CD4-positive, alpha-beta T cell treated with Interleukin-15 for 4 hours (primary cell): ENCODE results near the gene IL36G.

Experiments
- DNase-seq: peaks from one replicate; pipeline ENCODE4 v3.0.0-alpha.2; 2020; ENCODE audit warnings: low spot score

Gene IL36G

DNA sequence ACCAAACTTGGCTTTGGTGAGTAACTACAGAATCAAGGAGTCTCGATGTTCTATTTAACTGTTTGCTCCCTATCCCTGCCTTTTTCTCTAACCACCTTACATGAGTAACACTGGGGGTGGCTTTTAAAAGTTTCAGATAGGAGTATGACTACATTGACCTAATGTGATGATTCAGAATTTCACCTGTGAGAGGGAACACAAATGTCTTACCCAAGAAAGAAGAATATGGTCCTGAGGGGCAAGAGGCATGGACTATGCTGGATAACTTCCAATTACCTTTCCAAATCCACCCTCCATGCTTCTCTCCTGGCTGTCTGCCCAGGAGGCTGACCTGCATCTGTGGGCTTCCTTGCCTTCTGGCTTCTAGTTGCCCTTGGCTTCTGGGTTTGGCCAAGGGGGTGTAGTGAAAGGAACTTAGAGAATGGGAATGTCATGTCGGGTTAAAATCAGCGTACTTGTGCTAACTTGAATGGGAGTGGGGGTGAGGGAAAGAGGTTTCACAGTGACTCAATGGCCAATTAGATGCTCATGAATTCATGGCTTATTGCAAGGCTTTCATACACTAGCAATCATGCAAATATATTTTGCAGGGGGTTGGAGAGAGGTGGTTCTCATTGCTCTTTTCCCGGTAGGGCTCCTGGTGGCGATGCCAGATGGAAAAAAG, 5.3 kb upstream of the IL36G start:
- DNase-seq, result no peak

DNA sequence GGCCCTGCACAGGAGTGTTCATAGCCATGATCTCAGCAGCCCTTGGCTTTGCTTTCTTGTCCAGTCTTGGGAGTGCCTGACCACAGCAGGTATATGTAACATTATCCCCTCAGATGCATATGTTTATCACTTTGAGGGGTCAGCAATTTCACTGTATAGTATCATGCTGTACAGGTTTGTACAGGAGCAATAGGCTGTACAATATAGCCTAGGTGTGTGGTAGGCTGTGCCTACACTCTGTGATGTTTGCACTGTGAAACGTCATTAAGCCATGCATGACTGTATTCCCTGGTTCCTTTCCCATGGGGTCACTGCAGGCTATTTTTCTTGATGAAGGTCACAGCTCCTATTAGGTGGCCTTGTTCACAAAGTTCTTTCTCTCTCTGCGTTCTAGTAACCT, 4.7 kb upstream of the IL36G start:
- no peak for DNase-seq

DNA sequence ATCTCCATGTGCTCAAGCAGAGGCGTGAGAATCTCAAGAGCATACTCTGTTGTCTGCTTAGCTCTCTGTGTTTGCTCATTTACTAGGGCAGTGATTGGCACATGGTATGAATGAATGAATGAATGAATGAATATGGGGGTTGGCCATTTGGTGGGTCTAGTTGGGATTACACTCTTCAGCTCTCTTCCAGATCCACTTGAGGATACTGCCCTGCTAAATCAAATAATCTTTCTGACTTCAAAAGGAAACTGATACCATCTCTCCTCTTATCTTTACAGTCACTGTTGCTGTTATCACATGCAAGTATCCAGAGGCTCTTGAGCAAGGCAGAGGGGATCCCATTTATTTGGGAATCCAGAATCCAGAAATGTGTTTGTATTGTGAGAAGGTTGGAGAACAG, 1.9 kb downstream of the IL36G start:
- DNase-seq, result no peak

DNA sequence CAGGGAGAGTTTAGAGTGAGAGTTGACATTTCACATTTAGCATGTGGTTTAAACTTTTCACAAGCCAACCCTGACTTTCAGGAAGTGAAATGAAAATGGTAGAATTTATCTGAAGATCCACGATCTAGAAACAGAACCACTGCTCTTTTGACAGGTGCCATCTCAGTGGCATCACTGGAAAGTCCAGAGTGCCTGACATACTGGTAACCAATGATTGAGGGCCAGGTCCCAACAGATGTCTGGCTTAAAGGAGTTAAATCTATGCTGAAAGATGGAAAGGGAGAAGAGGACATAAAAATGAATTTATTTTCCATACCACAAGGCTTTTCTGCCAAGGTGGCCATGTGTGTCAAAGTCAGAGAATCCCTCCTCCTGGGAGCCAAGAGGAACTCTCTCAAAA, 2.7 kb downstream of the IL36G start:
- DNase-seq, result no peak

DNA sequence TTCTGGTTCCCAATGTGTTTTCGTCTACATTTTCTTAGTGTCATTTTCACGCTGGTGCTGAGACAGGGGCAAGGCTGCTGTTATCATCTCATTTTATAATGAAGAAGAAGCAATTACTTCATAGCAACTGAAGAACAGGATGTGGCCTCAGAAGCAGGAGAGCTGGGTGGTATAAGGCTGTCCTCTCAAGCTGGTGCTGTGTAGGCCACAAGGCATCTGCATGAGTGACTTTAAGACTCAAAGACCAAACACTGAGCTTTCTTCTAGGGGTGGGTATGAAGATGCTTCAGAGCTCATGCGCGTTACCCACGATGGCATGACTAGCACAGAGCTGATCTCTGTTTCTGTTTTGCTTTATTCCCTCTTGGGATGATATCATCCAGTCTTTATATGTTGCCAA, 7.3 kb downstream of the IL36G start:
- peak; percentile 19 for DNase-seq

DNA sequence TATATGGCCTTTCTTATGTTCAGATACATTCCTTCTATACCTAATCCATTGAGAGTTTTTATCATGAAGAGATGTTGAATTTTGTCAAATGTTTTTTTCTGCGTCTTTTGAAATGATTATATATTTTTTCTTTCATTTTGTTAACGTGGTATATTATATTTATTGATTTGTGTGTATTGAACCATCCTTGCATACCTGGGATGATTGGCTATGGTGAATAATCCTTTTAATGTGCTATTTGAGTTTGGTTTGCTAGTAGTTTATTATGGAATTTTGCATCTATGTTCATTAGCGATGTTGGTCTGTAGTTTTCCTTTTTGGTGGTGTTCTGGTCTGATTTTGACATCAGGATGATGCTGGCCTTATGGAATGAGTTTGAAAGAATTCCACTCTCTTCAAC, 11.8 kb downstream of the IL36G start:
- no peak for DNase-seq

DNA sequence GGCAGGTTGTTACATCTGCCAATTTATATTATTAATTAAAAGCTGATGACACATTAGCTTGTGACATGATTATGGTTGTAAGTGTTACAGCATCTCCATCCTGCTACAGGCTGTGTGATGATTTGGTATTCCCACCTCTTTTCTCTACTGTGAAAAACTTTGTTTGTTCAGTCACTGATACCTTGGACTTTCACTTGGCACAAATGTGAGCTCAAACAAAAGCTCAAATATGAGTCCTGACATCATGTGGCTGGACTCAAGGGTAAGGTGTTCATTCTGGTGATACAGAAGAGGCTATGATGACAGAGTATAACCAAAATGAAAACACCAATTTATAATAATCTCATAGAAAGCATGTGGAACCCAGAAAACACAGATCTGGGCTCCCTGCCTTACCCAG, 16.0 kb downstream of the IL36G start:
- no peak for DNase-seq

DNA sequence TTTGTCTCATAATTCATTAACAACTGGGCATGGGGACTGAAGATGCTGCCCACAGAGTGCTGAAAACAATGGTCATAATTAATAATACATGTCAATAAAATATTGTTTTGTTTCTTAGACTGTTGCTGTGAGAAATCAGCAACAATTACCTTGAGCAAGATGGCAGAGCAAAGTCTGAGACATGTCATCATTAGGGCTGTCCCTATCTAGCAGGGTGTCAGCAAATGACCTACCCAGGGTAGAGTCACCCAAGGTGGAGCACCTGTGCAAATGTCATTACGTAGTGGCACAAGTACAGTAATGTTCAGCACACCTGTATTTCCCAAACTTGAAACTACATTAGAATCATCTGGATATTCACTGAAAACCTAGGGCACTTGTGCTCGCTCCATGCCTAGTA, 16.8 kb downstream of the IL36G start:
- DNase-seq, result no peak

DNA sequence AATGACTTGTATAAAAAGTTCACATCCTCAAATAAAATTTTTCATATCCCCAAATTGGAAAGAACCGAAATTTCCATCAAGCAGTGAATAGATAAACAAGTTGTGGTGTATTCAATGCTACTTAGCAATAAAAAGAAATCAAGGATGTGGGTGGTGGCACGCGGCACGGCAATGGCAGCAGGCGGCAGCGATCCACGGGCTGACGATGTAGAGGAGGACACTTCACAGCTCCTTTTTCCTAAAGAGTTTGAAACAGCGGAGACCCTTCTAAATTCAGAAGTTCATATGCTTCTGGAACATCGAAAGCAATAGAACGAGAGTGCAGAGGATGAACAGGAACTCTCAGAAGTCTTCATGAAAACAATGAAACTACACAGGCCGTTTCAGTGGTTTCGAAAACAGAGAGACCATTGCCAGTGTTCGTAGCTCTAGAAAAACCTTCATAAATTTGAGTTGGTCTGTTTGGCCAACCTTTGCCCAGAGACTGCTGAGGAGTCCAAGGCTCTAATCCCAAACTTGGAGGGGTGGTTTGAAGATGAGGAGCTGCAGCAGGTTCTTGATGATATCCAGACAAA, 17.6 kb downstream of the IL36G start:
- DNase-seq, result peak; percentile 14

DNA sequence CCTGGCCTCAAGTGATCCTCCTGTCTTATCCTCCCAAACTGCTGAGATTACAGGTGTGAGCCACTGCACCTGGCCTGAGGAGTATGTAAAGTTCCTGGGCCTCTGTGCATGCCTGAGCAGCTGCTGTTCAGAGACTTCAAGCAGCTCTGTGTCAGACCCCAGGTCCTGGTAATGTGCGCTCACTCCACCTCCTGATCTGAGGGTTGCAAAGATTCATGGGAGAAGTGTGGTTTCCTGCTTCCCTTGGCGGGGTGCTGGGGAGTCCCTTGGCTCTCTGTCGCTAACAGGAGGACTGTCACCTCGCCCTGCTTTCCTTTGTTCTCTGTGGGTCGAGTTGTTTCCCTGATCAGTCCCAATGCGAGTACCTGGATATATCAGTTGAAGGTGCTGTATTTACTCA, 18.8 kb downstream of the IL36G start:
- DNase-seq, result peak; percentile 80

DNA sequence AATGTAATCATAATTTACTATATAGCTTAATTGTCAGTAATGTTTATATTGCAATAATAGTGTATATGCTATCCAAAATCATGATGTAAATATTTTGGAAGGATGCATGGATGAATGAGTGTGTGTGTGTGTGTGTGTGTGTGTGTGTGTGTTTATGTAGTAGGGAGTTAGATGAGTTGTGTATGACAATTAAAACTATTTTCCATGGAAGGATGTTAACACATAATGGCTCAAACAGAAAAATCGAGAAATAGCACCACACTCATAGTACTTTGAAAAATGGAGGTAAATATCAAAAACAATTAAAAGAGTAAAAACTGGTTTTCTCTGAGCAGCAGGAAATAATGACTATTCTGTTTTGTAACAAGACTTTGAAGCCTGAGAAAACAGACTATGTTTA, 19.3 kb downstream of the IL36G start:
- DNase-seq, result no peak

DNA sequence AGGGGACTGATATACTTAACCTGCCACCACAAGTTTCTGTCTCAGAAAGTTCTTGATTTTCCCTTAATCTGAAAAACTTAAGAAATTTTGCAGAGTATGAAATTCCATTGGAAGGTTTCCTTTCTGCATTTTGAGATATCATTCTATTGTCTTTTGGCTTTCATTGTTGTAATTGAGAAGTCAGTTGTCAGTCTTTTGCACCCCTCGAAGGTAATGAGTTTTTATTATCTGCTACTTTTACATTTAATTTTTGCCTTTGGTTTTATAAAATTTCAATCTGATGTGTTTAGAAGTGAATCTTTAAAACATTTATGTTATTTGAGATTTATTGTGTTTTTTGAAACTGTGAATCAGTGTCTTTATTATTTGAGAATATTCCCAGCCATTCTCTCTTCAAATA, 22.6 kb downstream of the IL36G start:
- no peak for DNase-seq

DNA sequence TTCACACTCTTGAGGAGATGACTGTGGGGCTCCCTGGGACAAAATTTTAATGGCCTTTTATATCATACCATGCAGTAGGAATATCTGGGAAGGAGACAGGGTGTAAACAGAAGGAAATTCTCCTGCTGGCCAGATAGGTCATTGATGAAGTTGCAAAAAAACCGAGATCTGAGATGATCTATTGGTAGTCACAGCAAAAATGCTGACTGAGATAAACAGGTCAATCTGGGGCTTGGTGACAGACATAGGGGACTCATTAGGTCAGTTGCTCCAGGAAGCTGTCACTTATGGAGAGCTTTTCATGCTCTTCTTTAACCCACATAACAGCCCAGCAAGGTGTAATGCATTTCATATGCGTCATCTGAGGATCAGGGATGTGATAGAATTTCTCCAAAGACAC, 24.9 kb downstream of the IL36G start:
- DNase-seq, result no peak

DNA sequence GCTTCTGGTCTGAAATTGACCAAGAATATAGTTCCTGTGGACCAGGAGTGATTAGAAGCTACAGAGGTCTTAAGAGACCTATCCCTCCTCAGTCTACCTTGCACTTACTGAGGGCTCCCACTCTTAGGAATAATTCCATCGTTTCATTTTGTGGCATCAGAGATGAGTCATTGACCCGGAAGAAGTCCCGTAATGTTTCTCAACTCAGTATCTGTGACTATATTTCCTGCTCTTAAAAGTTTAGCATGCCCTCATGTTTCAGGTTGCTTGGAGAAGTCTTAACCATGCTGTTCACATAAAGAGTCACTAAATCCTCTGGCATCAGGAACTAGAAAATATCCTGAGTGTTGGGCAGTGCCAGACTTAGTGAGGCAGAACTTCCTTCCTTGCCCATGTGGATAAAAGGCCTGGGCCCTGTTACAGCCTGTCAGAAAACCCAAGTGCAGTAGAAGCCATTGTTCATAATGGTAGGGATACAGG, 27.3 kb downstream of the IL36G start, which contains the start of gene IL36A:
IL36A (plus strand) TSS at position 430 of the 480 bp plus-strand sequence. CDS start 413 bp downstream, outside the sequence.
- DNase-seq, result no peak

DNA sequence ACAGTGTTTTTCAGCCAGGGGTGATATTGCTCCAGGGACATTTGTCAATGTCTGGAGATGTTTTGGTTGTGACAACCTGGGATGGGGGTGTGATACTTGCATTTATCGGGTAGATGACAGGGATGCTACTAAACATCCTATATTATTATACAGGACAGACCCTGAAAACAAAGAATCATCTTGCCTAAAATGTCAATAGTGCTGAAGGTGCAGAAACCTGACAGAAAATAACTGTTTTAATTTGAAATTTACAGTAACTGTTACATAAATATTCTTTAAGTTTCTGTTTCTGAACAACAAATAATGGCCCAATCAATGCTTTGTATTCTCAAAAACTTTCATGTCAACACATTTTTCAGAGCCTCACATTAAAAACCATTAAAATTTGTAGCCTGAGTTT, 29.4 kb downstream of the IL36G start:
- no peak for DNase-seq

DNA sequence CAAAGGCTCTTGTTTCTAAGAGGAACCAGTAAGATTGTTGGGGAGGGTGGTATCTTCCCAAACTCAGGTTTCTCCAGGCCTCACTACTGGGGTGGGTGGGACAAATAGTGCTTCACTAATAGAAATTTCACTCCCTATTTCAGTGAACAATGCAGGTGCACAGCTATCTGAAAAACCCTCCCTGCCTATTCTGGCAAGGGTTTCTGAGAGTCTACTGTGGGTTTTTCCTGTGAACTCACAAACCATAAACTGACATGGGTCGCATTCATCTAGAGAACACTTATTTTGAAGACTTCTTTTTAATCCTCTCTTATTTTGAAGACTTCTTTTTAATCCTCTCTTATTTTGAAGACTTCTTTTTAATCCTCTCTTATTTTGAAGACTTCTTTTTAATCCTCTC, 31.8 kb downstream of the IL36G start:
- no peak for DNase-seq

DNA sequence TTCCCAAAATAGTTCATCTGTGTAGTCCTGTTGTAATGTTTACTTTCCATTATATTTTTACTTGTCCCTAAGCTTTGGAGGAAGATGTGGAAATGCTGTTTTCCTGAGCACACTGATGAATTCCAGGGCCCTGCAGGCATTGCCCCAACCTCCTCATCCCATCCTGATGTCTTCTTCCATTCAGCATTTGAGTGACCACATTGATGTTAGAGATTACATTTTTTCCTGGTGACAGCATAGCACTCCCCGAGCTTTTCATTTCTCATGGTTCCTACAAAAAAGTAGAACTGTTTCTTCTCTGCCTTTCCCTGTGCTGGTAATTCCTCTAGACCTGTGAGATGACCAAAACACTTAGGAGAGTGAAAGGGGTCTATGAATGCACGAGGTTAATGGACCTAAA, 32.3 kb downstream of the IL36G start:
- no peak for DNase-seq

DNA sequence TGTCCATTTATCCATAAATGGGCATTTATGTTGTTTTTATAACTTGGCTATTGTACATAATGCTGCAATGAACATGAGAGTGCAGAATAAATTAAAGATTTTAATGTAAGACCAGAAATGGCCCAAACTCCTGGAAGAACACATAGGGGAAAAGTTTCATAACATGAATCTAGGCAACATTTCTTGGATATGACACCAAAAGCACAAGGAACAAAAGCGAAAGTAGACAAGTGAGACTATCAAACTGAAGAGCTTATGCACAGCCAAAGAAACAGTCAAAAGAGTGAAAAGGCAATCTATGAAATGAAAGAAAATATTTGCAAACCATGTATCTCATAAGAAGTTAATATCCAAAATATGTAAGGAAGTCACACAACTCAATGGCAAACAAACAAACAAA, 33.3 kb downstream of the IL36G start:
- no peak for DNase-seq

DNA sequence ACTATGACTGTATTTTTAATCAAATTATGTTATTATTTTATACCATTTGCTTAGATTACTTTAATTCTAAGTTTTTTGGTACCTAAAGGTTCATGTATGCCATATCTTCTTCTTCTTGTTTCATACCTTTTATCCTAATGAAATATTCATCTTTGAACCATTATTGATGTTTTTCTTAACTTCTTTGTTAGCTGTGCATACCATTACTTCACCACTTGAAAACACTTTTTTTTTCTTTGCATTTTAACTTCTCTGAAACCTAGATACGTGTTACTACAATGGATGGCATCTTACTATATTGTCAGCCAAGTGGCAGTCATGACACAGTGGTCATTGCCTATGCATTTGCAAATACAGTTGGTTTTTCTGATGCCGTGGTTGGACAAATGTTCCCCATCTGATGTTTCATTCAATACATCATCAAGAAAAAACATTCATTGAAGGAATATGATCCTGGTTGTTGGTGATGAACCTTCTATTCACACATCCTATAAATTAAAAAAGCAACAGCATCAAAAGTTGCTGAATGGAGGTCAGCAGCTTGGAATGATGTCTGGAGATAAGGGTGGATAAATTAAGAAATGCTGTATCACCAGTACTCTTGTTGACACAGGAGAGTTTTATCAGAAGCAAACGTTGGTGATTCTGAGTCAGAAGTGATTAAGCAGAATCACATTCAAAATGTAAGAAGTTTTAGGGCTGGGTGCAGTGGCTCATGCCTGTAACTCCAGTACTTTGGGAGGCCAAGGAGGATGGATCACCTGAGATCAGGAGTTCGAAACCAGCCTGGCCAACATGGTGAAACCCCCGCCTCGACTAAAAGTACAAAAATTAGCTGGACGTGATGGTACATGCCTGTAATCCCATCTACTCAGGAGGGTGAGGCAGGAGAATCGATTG, 34.9 kb downstream of the IL36G start:
- no peak for DNase-seq

DNA sequence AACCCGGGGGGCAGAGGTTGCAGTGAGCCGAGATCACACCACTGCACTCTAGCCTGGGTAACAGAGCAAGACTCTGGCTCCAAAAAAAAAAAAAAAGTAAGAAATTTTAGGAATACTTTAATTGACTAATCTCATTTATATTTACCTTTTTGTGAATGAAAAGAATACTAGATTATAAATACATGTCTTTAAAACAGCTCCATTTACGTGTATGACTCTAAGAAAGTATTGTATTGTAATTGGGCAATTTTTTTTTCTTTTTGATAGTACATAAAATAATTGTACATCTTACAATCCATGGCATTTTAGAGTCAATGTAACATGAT, 35.5 kb downstream of the IL36G start:
- no peak for DNase-seq

DNA sequence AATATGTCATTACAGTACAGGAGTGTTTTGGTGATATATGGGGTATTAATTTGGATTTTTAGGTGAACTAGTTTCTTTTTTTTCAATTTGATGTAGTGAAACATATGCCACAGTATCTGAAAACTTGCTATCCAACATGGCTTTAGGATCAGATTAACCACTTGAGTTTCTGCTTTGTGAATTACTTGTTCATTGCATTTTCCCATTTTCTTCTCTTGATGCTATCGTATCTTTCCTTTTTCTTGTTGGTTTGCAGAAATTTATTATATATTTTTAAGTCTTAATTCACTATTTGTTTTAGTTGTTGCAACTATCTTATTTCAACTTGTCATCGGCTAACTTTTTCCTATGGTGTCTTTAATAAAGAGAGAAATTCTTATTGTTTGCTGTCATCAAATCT, 36.3 kb downstream of the IL36G start:
- no peak for DNase-seq

DNA sequence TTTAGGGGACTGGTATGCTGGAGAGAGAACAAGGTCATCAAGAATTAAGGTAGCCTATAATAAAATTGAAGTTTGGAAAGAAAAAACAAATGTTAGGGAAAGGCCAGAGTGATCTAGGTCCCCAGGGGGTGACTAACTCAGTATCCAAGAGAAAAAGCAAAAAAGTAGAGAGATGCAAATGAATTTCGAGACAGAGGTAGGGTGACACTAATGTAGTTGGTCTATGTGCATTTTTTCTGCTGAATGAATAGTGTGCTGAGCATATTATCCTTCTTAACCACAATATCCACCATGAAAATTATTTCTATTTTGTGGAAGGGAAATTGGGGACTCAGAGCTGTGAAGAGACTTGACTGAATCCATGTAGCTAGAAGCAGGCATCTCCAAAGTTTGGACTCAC, 37.2 kb downstream of the IL36G start:
- DNase-seq, result no peak

DNA sequence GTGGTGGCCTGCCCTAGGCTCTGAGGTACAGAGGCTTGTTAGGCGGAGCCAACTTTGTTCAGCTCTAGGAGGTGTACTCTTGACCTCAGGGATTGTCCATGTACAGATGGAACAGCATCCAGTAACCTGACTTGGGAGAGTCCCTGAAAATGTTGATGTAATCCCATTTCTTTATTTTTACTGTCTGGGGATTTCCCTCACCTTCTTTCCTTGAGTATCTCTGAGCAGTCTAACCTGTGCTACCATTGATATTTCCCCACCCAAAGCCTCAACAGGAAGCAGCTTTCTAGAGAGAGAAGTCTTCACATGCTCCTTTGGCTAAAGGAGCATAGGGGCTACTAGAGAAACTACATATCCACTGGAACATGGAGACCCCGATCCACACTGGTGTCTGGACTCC, 37.8 kb downstream of the IL36G start:
- DNase-seq, result no peak
